ENCODE data around the gene AUTS2.

DNA sequence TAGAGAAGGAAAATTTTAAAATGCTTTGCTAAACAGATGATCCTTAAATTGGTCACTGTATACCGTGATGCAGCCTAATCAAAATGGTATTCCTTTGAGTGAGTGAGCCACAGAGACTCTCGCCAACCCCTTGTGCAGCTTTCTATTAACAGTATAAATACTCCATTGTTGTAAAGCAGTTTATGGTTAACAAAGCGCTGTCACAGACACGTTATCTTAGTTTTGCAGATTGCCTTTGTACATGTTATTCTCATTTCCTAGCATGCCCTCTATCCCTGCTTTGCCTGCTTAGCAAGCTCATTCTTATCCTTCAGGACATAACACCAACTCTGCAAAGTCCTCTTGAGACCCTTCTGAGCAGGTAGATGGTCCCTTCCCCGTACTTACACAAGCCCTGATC, 694.4 kb downstream of the AUTS2 start:
- TF ChIP-seq POLR2A (IDR thresholded peaks at IDR 0.05) (no peak), CTCF (IDR thresholded peaks at IDR 0.05) (no peak)
